Pancreas (tissue), 10 donors: ENCODE measurements around the gene SPHKAP. TPM values are rescaled to one million over a fixed set of nuclear protein-coding genes. Genes with fewer than 3 reads are reported as not detected.
A peak's percentile ranks its signal among the peaks of the same experiment; 100 is the strongest.
"Not testable (repeated sequence)": the region's sequence is repeated elsewhere in the genome, so short reads cannot be mapped to it uniquely, and the experiment has no call there.

Experiments
- ATAC-seq, 4 donors: fragments of 200-7000 bp; cut with Tn5 transposase; one replicate each; pipeline versions ENCODE4 v1.8.0 to v1.9.1; 2020; ENCODE audit warnings: mild to moderate bottlenecking in 4 of 4, moderate library complexity in 4 of 4
- DNase-seq, 6 donors: peaks; one replicate each; pipeline ENCODE4 v3.0.0-alpha.2; 2020
- FAIRE-seq: peaks from 2 replicates; lab custom pipeline; 2012; peaks lifted over from hg19 to GRCh38; lab: Jason Lieb, UNC
- H3K27ac ChIP-seq, 4 donors: fragments of 200-600 bp; sonication (generic); 1 replicate in 3 of 4; 2 replicates in 1 of 4; pipeline versions ENCODE4 v1.5.0 to v1.8.0; 2020
- H3K27me3 ChIP-seq, 4 donors: fragments of 200-600 bp; one replicate each; pipeline ENCODE4 v1.8.0; 2021
- H3K36me3 ChIP-seq, 3 donors: fragments of 200-600 bp; sonication (generic) in 1 of 3; one replicate each; pipeline versions ENCODE4 v1.5.0 to v1.8.0; 2020 to 2021
- H3K4me1 ChIP-seq, 3 donors: fragments of 200-600 bp; one replicate each; pipeline ENCODE4 v1.8.0; 2021
- H3K4me3 ChIP-seq, 4 donors: fragments of 200-600 bp; sonication (generic) in 2 of 4; one replicate each; pipeline versions ENCODE4 v1.5.0 to v1.8.0; 2020 to 2021
- H3K9me3 ChIP-seq, 4 donors: fragments of 200-600 bp; one replicate each; pipeline ENCODE4 v1.8.0; 2021
- CTCF ChIP-seq, 4 donors: fragments of 200-600 bp; sonication (generic) in 3 of 4; IDR thresholded peaks; one replicate each; pipeline versions ENCODE4 v1.5.0 to v1.8.0; 2021; ENCODE audit warnings: antibody characterized with exemption in 4 of 4
- WGBS, 2 donors: extraction: QIAGEN DNeasy Blood & Tissue Kit; methylation state at CpG; one replicate each; pipeline ENCODE4 v1.1.7; 2013; 5-methylcytosine and 5-hydroxymethylcytosine counted together
- intact Hi-C, 3 donors: fragments of 100-400 bp; cut with DNase I; formaldehyde crosslinking; loops; one replicate each; pipeline versions ENCODE4 v1.11.1 to v1.14.2; 2022
- polyA plus RNA-seq, 2 donors: library from polyadenylated mRNA; stranded (reverse); fragments of 200-250 nt; gene quantifications; one replicate each; pipeline ENCODE4 v1.2.3, GENCODE V29; 2013
- total RNA-seq, 6 donors: library from RNA; stranded (reverse); fragmentation: NEBNext Ultra II Directional in 4 of 6; extraction: Animal tissue kit (Norgen Biotek cat#: 25700) in 4 of 6; gene quantifications; one replicate each; pipeline versions ENCODE4 v1.2.1 to v1.2.4, GENCODE V29; 2021 to 2023
- donor health status: healthy with polysubstance abuse.
- donor health status: DM: no; HTN: no; CAD: no; lungs with moderate emphysema.
- donor health status: DM: no; HTN: no; CAD: no.
- donor health status: control.
- donor health status: control.
- donor health status: Bipolar disorder and iron deficiency.
- donor health status: DM: yes; HTN: yes; CAD: no.
- donor health status: DM: no; HTN: no; CAD: no.
- donor health status: DM: no; HTN: no; CAD: no.
- donor health status: DM: yes; HTN: yes; CAD: no.

The SPHKAP gene
- under 1 TPM in 2 of 6 donors, not detected in 4; under 0.01 to 0.06 TPM for total RNA-seq
- under 1 TPM in 1 of 2 donors, not detected in 1; 0.02 TPM for polyA plus RNA-seq

- Histone ChIP-seq H3K4me1 (no peaks in the 10 kb centered on the region), H3K27ac (no peak within 1 kb of the TSS), H3K27me3 (peaks cover 0 to 17% (median 0%) of the 10 kb centered on the region in 4 donors), H3K36me3 (no peaks in the 10 kb centered on the region), H3K9me3 (no peaks in the 10 kb centered on the region), H3K4me3 (no peak within 1 kb of the TSS)
- WGBS, 2 donors, result 1 to 2% methylated on average over 53 to 56 of the region's 56 CpGs
- DNase-seq (peak in 1 of 6 donors; percentile 49), ATAC-seq (no peak), FAIRE-seq (no peak)
- TF ChIP-seq CTCF (IDR thresholded peaks at IDR 0.05), result no peak
- intact Hi-C loops, result no loop called here
Observed at GRCh38 chr2:228181098-228182019, at the start of gene SPHKAP. SPHKAP (minus strand) TSS chr2:228181687; CDS start chr2:228181598, 89 bp downstream.

DNA sequence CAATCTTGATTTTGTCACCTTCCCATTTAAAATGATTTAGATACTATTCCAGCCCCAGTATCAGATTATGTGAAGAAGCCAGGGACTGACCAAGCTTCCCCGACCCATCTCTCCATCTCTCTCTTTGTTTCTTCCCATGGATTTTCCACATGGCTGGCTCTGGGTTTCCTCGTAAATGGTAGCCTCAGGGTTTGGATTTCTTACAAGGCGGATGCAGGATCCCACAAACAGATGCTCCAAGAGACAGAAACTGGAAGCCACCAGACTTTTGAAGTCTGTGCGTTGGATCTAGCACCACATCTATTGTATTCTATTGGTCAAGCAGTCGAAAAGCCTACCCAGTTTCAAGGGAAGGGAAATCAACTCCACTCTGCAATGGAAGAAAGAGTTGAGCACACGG, 46.0 kb upstream of the SPHKAP start:
- no peak overlapping the region for H3K27ac ChIP-seq
- intact Hi-C loops, result no loop called here
- ATAC-seq (no peak), FAIRE-seq (no peak), DNase-seq (no peak)
- 65 to 66% methylated on average over 6 of the region's 6 CpGs for WGBS, 2 donors
- no peaks in the 10 kb centered on the region for H3K36me3 ChIP-seq
- no peaks in the 10 kb centered on the region for H3K9me3 ChIP-seq
- no peak for TF ChIP-seq CTCF (IDR thresholded peaks at IDR 0.05)
- no peak overlapping the region for H3K4me3 ChIP-seq
- no peaks in the 10 kb centered on the region for H3K27me3 ChIP-seq
- H3K4me1 ChIP-seq, result no peaks in the 10 kb centered on the region

- H3K27me3 ChIP-seq, result no peaks in the 10 kb centered on the region
- ATAC-seq (no peak), DNase-seq (no peak), FAIRE-seq (no peak)
- intact Hi-C loops, result no loop called here
- H3K27ac ChIP-seq, result no peak overlapping the region
- H3K9me3 ChIP-seq, result no peaks in the 10 kb centered on the region
- H3K36me3 ChIP-seq, result no peaks in the 10 kb centered on the region
- no peak overlapping the region for H3K4me3 ChIP-seq
- no peak for TF ChIP-seq CTCF (IDR thresholded peaks at IDR 0.05)
- H3K4me1 ChIP-seq, result no peaks in the 10 kb centered on the region
Observed at GRCh38 chr2:228224410-228224809, 42.9 kb upstream of the SPHKAP start.

GRCh38 chr2:228218593-228218992, 37.1 kb upstream of the SPHKAP start:
- H3K9me3 ChIP-seq, H3K4me1 ChIP-seq, FAIRE-seq, intact Hi-C loops, DNase-seq, ATAC-seq, H3K36me3 ChIP-seq, H3K4me3 ChIP-seq, H3K27me3 ChIP-seq, H3K27ac ChIP-seq: not testable (repeated sequence)
- 51% methylated on average over 2 of the region's 2 CpGs for WGBS, 2 donors

- Histone ChIP-seq H3K27ac (no peak overlapping the region), H3K4me3 (no peak overlapping the region), H3K27me3 (no peaks in the 10 kb centered on the region), H3K9me3 (no peaks in the 10 kb centered on the region), H3K4me1 (no peaks in the 10 kb centered on the region), H3K36me3 (no peaks in the 10 kb centered on the region)
- FAIRE-seq (no peak), ATAC-seq (no peak), DNase-seq (no peak)
- WGBS, 2 donors, result 41 to 42% methylated on average over 2 of the region's 2 CpGs
- intact Hi-C loops, result no loop called here
- TF ChIP-seq CTCF (IDR thresholded peaks at IDR 0.05), result no peak
Observed at GRCh38 chr2:228197504-228197903, 16.0 kb upstream of the SPHKAP start.
